ENCODE measurements around the gene POLD3.

- TF ChIP-seq, protein P1, sequence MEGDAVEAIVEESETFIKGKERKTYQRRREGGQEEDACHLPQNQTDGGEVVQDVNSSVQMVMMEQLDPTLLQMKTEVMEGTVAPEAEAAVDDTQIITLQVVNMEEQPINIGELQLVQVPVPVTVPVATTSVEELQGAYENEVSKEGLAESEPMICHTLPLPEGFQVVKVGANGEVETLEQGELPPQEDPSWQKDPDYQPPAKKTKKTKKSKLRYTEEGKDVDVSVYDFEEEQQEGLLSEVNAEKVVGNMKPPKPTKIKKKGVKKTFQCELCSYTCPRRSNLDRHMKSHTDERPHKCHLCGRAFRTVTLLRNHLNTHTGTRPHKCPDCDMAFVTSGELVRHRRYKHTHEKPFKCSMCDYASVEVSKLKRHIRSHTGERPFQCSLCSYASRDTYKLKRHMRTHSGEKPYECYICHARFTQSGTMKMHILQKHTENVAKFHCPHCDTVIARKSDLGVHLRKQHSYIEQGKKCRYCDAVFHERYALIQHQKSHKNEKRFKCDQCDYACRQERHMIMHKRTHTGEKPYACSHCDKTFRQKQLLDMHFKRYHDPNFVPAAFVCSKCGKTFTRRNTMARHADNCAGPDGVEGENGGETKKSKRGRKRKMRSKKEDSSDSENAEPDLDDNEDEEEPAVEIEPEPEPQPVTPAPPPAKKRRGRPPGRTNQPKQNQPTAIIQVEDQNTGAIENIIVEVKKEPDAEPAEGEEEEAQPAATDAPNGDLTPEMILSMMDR (IDR thresholded peaks at IDR 0.05; ENCODE audit: low read depth, low read length), result no peak
- TF ChIP-seq POLR2A (IDR thresholded peaks at IDR 0.05; ENCODE audit: extremely low read depth, insufficient read length) (no peak), MAX (IDR thresholded peaks at IDR 0.05; ENCODE audit: low read depth, low read length) (no peak), MYC (IDR thresholded peaks at IDR 0.05; ENCODE audit: low read depth, low read length) (no peak)
Measured at GRCh38 chr11:74633406-74634393, 41.3 kb downstream of the POLD3 start.

Data from NB4 (cell line).